ENCODE measurements around the gene IFNL1.

- TF ChIP-seq ARNTL (CRISPR knock-in tag; IDR thresholded peaks at IDR 0.05; ENCODE audit: borderline replicate concordance, low read depth) = no peak
- no peak for TF ChIP-seq ZC3H10 (CRISPR knock-in tag; IDR thresholded peaks at IDR 0.05)
- TF ChIP-seq TSHZ2 (CRISPR knock-in tag; IDR thresholded peaks at IDR 0.05) = no peak
- TF ChIP-seq ZNF565 (CRISPR knock-in tag; conservative IDR thresholded peaks at IDR 0.05; ENCODE audit: low read depth) = no peak
- no peak for TF ChIP-seq CSDC2 (CRISPR knock-in tag; IDR thresholded peaks at IDR 0.05)
- no peak for TF ChIP-seq SNAI2 (CRISPR knock-in tag; IDR thresholded peaks at IDR 0.05)
- TF ChIP-seq PATZ1 (CRISPR knock-in tag; IDR thresholded peaks at IDR 0.05; ENCODE audit: borderline replicate concordance) = no peak
Measured at GRCh38 chr19:39296055-39296645, at the start of gene IFNL1.

Data from SK-N-SH treated with all-trans-retinoic acid at 6 μM for 48 hours (cell line).